ENCODE data around the gene MTFP1. TPM values are rescaled to one million over a fixed set of nuclear protein-coding genes. Genes with fewer than 3 reads are reported as not detected.

Gene MTFP1
- total RNA-seq, 1 experiment from 2014 or later, result 65.7 TPM

- Histone ChIP-seq H3K4me3 (ENCODE audit: low read length) (no peak overlapping the region), H3K4me1 (ENCODE audit: insufficient read depth, low read length) (peaks cover 5% of the 10 kb centered on the region), H4K20me1 (ENCODE audit: low read length) (no peaks in the 10 kb centered on the region), H2AFZ (ENCODE audit: low read length) (no peak overlapping the region), H3K79me2 (ENCODE audit: low read length) (no peaks in the 10 kb centered on the region), H3K4me2 (ENCODE audit: low read length) (no peak overlapping the region), H3K36me3 (ENCODE audit: low read depth, low read length) (no peaks in the 10 kb centered on the region), H3K27ac (ENCODE audit: low read length) (no peak overlapping the region), H3K27me3 (ENCODE audit: low read length) (no peaks in the 10 kb centered on the region), H3K9me3 (ENCODE audit: low read length) (no peaks in the 10 kb centered on the region), H3K9ac (ENCODE audit: low read length) (no peak overlapping the region), H3K9me2 (replicated peaks; ENCODE audit: low read length) (no peaks in the 10 kb centered on the region), H3F3A (ENCODE audit: low read length, unreplicated experiment) (no peaks in the 10 kb centered on the region)
- TF ChIP-seq EZH2phosphoT487 (IDR thresholded peaks at IDR 0.05; ENCODE audit: borderline replicate concordance, low read length), result no peak
- TF ChIP-seq, protein P1, sequence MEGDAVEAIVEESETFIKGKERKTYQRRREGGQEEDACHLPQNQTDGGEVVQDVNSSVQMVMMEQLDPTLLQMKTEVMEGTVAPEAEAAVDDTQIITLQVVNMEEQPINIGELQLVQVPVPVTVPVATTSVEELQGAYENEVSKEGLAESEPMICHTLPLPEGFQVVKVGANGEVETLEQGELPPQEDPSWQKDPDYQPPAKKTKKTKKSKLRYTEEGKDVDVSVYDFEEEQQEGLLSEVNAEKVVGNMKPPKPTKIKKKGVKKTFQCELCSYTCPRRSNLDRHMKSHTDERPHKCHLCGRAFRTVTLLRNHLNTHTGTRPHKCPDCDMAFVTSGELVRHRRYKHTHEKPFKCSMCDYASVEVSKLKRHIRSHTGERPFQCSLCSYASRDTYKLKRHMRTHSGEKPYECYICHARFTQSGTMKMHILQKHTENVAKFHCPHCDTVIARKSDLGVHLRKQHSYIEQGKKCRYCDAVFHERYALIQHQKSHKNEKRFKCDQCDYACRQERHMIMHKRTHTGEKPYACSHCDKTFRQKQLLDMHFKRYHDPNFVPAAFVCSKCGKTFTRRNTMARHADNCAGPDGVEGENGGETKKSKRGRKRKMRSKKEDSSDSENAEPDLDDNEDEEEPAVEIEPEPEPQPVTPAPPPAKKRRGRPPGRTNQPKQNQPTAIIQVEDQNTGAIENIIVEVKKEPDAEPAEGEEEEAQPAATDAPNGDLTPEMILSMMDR (conservative IDR thresholded peaks at IDR 0.05; ENCODE audit: low read depth, low read length), result no peak
- no peak for TF ChIP-seq EZH2 (IDR thresholded peaks at IDR 0.05; ENCODE audit: low read length, unreplicated experiment)
- ATAC-seq (no peak), DNase-seq (no peak)
- BruUV-seq (replicated peaks), result no TSS peak
- ChIA-PET POLR2A (ENCODE audit: unreplicated experiment) (no interaction called here), CTCF (no interaction called here)
- intact Hi-C loops (cut with micrococcal nuclease), result loop anchor here (10.0 kb wide), 1 partner anchor 165 kb away; the partner anchor contains the start of gene TCN2
Measured at GRCh38 chr22:30439836-30440235, 14.3 kb downstream of the MTFP1 start.

- Histone ChIP-seq H3K9me3 (ENCODE audit: low read length) (no peaks in the 10 kb centered on the region), H3K27me3 (ENCODE audit: low read length) (no peaks in the 10 kb centered on the region), H3K4me2 (ENCODE audit: low read length) (no peak overlapping the region), H3K79me2 (ENCODE audit: low read length) (no peaks in the 10 kb centered on the region), H4K20me1 (ENCODE audit: low read length) (no peaks in the 10 kb centered on the region), H2AFZ (ENCODE audit: low read length) (no peak overlapping the region), H3K4me1 (ENCODE audit: insufficient read depth, low read length) (peaks cover 5% of the 10 kb centered on the region), H3K36me3 (ENCODE audit: low read depth, low read length) (no peaks in the 10 kb centered on the region), H3K4me3 (ENCODE audit: low read length) (no peak overlapping the region), H3F3A (ENCODE audit: low read length, unreplicated experiment) (no peaks in the 10 kb centered on the region), H3K9me2 (replicated peaks; ENCODE audit: low read length) (no peaks in the 10 kb centered on the region), H3K9ac (ENCODE audit: low read length) (no peak overlapping the region), H3K27ac (ENCODE audit: low read length) (no peak overlapping the region)
- TF ChIP-seq EZH2 (IDR thresholded peaks at IDR 0.05; ENCODE audit: low read length, unreplicated experiment), result no peak
- TF ChIP-seq, protein P1 (conservative IDR thresholded peaks at IDR 0.05; ENCODE audit: low read depth, low read length), result no peak
- TF ChIP-seq EZH2phosphoT487 (IDR thresholded peaks at IDR 0.05; ENCODE audit: borderline replicate concordance, low read length), result no peak
- no peak for ATAC-seq
- BruUV-seq (replicated peaks), result no TSS peak
- no peak for DNase-seq
- CTCF ChIA-PET, result no interaction called here
- intact Hi-C loops (cut with micrococcal nuclease), result loop anchor here (10.0 kb wide), 1 partner anchor 164 kb away; the partner anchor contains the start of gene TCN2
- POLR2A ChIA-PET (ENCODE audit: unreplicated experiment), result no interaction called here
Measured at GRCh38 chr22:30441088-30441487, 15.5 kb downstream of the MTFP1 start.

DNA sequence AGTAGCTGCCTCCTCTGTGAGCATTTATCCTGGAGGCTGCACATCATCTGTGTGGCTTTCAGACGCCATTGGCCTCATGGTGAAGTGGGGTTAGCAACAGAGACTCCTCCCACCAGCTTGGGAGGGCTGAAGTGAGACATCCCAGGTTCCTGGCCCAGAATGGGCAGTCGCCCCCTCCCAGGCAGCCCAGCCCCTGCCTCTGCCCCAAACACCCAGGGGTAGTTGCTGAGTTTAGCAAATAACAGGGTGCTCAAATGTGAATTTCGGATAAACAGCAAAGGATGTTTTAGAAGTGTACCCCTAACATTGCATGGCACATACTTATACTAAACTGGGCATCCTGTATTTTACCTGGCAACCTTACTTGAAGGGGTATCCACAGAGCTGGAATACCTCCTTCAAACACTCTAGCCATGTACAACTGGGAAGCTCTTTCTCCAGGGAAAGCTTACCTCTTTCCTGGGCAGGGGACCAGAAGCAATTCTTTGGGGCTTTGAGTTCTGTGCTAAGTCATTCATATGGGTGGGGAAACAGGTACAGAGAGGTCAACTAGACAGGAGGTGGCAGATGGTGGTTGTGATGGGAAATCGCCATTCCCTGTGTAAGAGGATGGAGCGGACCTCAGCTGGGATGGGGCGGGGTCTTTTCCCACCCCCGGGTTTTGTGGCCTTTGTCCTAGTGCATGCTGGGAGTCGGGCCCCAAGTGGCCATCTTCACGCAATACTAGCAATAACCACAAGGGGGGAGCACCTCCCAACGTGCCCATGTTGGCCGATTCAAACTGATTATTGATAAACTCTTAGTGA is 19.3 kb downstream of the MTFP1 start:
- H3K36me3 ChIP-seq (ENCODE audit: low read depth, low read length), result no peaks in the 10 kb centered on the region
- H3K4me2 ChIP-seq (ENCODE audit: low read length), result no peak overlapping the region
- no peaks in the 10 kb centered on the region for H3K9me3 ChIP-seq (ENCODE audit: low read length)
- CTCF ChIA-PET, result interaction anchor here (0.7 kb wide), 1 partner anchor 173 kb away, joined by 4 read pairs; no protein-coding TSS in a partner anchor
- H3K9me2 ChIP-seq (replicated peaks; ENCODE audit: low read length), result no peaks in the 10 kb centered on the region
- no peaks in the 10 kb centered on the region for H3K79me2 ChIP-seq (ENCODE audit: low read length)
- H3F3A ChIP-seq (ENCODE audit: low read length, unreplicated experiment), result no peaks in the 10 kb centered on the region
- no peaks in the 10 kb centered on the region for H4K20me1 ChIP-seq (ENCODE audit: low read length)
- BruUV-seq (replicated peaks), result no TSS peak
- POLR2A ChIA-PET (ENCODE audit: unreplicated experiment), result no interaction called here
- no peaks in the 10 kb centered on the region for H3K27me3 ChIP-seq (ENCODE audit: low read length)
- TF ChIP-seq EZH2 (IDR thresholded peaks at IDR 0.05; ENCODE audit: low read length, unreplicated experiment) (no peak), EZH2phosphoT487 (IDR thresholded peaks at IDR 0.05; ENCODE audit: borderline replicate concordance, low read length) (no peak)
- TF ChIP-seq, protein P1 (conservative IDR thresholded peaks at IDR 0.05; ENCODE audit: low read depth, low read length), result peak; percentile 75
- H3K9ac ChIP-seq (ENCODE audit: low read length), result no peak overlapping the region
- ATAC-seq, result peak; percentile 46; the same call in 1 of the 2 replicates
- peaks cover 5% of the 10 kb centered on the region for H3K4me1 ChIP-seq (ENCODE audit: insufficient read depth, low read length)
- H2AFZ ChIP-seq (ENCODE audit: low read length), result 0 out of 2 replicates have a peak overlapping the region, but pooled peaks have one; percentile 25
- intact Hi-C loops (cut with micrococcal nuclease), result loop anchor here (10.0 kb wide), 1 partner anchor 160 kb away; the partner anchor contains the start of gene TCN2
- no peak overlapping the region for H3K27ac ChIP-seq (ENCODE audit: low read length)
- no peak overlapping the region for H3K4me3 ChIP-seq (ENCODE audit: low read length)
- peak; percentile 65 for DNase-seq

Measured in PC-3 (cell line).